Measurements from ENCODE around the gene APLF.
"Not testable (repeated sequence)": the region's sequence is repeated elsewhere in the genome, so short reads cannot be mapped to it uniquely, and the experiment has no call there.

APLF gene

GRCh38 chr2:68594041-68594440 lies 126.7 kb downstream of the APLF start:
- no peak for DNase-seq

GRCh38 chr2:68594674-68595492 lies 127.5 kb downstream of the APLF start:
- DNase-seq = no peak

GRCh38 chr2:68595493-68595785 lies 128.1 kb downstream of the APLF start:
- DNase-seq = not testable (repeated sequence)

GRCh38 chr2:68600495-68600894 lies 133.1 kb downstream of the APLF start:
- not testable (repeated sequence) for DNase-seq

- DNase-seq = no peak
Observed at GRCh38 chr2:68603059-68603458, 135.7 kb downstream of the APLF start.

- no peak for DNase-seq
Observed at GRCh38 chr2:68604077-68604476, 136.7 kb downstream of the APLF start.

GRCh38 chr2:68605939-68606338 lies 138.6 kb downstream of the APLF start:
- DNase-seq = no peak

GRCh38 chr2:68606759-68607158 lies 139.4 kb downstream of the APLF start:
- DNase-seq = no peak

GRCh38 chr2:68607837-68608236 lies 140.5 kb downstream of the APLF start:
- DNase-seq = no peak

GRCh38 chr2:68612765-68613519 lies 145.6 kb downstream of the APLF start:
- no peak for DNase-seq

GRCh38 chr2:68620772-68621171 lies 153.4 kb downstream of the APLF start:
- no peak for DNase-seq

- no peak for DNase-seq
Observed at GRCh38 chr2:68623820-68624219, 156.4 kb downstream of the APLF start.

- no peak for DNase-seq
Observed at GRCh38 chr2:68627615-68628014, 160.2 kb downstream of the APLF start.

Measured in NCI-H146 (cell line).